Measurements from ENCODE around the gene STAM.

Gene STAM

DNA sequence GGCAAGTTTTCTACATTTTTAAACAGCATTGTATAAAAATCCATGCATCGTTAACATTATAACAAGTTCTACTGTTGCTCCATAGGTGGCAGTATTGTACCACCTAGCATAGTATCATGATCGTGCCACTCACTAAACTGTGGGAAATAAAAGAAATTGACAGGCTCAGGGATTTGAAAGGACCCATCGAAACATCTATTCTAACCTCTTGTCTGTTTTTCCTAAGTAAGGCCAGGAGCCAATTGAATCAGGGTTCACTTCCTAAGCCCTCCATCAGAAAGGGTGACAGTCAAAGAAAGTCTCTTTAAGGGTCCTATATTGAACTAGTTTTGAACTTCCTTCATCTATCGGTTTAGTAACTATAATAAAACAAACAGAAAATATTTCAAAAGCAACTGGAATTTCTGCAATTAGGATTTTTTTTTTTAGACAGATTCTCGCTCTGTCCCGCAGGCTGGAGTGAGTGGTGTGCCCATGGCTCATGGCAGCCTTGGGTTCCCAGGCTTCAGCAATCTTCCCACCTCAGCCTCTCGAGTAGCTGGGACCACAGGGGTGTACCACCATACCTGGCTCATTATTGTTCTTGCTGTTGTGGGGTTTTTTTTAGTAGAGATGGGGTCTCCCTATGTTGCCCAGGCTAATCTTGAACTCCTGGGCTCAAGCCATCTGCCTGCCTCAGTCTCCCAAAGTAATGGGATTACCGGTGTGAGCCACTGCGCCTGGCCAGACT lies 36.2 kb upstream of the STAM start:
- H3K4me3 ChIP-seq (replicated peaks; ENCODE audit: low read depth, low read length) = no peak overlapping the region
- DNase-seq (ENCODE audit: extremely low read depth, low read depth) = no peak
- TF ChIP-seq, protein P1, sequence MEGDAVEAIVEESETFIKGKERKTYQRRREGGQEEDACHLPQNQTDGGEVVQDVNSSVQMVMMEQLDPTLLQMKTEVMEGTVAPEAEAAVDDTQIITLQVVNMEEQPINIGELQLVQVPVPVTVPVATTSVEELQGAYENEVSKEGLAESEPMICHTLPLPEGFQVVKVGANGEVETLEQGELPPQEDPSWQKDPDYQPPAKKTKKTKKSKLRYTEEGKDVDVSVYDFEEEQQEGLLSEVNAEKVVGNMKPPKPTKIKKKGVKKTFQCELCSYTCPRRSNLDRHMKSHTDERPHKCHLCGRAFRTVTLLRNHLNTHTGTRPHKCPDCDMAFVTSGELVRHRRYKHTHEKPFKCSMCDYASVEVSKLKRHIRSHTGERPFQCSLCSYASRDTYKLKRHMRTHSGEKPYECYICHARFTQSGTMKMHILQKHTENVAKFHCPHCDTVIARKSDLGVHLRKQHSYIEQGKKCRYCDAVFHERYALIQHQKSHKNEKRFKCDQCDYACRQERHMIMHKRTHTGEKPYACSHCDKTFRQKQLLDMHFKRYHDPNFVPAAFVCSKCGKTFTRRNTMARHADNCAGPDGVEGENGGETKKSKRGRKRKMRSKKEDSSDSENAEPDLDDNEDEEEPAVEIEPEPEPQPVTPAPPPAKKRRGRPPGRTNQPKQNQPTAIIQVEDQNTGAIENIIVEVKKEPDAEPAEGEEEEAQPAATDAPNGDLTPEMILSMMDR (IDR thresholded peaks at IDR 0.05; ENCODE audit: low read depth, low read length, missing control alignments) = peak; percentile 64

- no peak overlapping the region for H3K4me3 ChIP-seq (replicated peaks; ENCODE audit: low read depth, low read length)
- TF ChIP-seq, protein P1 (IDR thresholded peaks at IDR 0.05; ENCODE audit: low read depth, low read length, missing control alignments) = no peak
- no peak for DNase-seq (ENCODE audit: extremely low read depth, low read depth)
Observed at GRCh38 chr10:17609523-17610079, 34.4 kb upstream of the STAM start.

DNA sequence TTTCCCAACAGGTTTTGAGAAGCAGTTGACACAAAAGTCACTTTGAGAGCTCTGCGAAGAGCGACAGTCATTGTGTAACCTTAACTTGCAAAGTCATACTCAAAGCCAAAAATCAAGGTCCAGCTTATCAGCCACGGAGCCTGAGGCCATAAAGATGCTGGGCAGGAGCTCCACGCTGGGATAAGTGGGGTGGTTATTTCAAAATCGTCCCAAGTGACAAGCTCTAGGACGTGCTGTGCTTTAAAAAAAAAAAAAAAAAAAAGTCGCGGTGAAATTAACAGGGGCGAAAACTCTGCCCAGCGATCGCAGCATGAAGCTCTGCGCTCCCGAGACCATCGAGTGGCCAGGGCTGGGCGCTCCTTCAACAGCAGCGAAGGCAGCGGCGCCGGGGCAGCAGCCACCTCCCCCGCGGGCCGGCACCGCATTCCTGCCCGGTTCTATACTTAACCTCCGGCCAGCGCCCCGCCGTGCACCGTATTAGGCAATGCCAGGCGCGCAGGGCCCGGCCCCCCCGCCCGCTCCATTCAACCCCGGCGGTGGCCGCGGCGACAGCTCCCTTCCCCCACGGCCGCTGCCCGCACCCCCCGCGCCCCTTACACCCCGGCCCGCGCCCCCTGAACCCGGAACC lies 27.4 kb upstream of the STAM start:
- no peak for DNase-seq (ENCODE audit: extremely low read depth, low read depth)
- TF ChIP-seq, protein P1 (IDR thresholded peaks at IDR 0.05; ENCODE audit: low read depth, low read length, missing control alignments) = no peak
- H3K4me3 ChIP-seq (replicated peaks; ENCODE audit: low read depth, low read length) = peak overlapping the region; percentile 64

GRCh38 chr10:17617031-17617911 lies 26.7 kb upstream of the STAM start, which contains the start of gene HACD1:
Gene HACD1, minus strand, starts transcription at chr10:17617374. Its CDS starts 35 bp downstream, at chr10:17617339.
- H3K4me3 ChIP-seq (replicated peaks; ENCODE audit: low read depth, low read length) = peak within 1 kb of the TSS; percentile 64
- TF ChIP-seq, protein P1 (IDR thresholded peaks at IDR 0.05; ENCODE audit: low read depth, low read length, missing control alignments) = no peak
- no peak for DNase-seq (ENCODE audit: extremely low read depth, low read depth)

GRCh38 chr10:17622061-17622460 lies 21.9 kb upstream of the STAM start:
- TF ChIP-seq, protein P1 (IDR thresholded peaks at IDR 0.05; ENCODE audit: low read depth, low read length, missing control alignments) = no peak
- no peak for DNase-seq (ENCODE audit: extremely low read depth, low read depth)
- no peak overlapping the region for H3K4me3 ChIP-seq (replicated peaks; ENCODE audit: low read depth, low read length)

- DNase-seq (ENCODE audit: extremely low read depth, low read depth) = no peak
- no peak overlapping the region for H3K4me3 ChIP-seq (replicated peaks; ENCODE audit: low read depth, low read length)
- TF ChIP-seq, protein P1 (IDR thresholded peaks at IDR 0.05; ENCODE audit: low read depth, low read length, missing control alignments) = no peak
Observed at GRCh38 chr10:17624996-17625395, 19.0 kb upstream of the STAM start.
